Heart left ventricle (tissue), 16 donors: Measurements from ENCODE around the gene TNNC2. TPM values are rescaled to one million over a fixed set of nuclear protein-coding genes. Genes with fewer than 3 reads are reported as not detected.

Experiments
- ATAC-seq, 4 donors: fragments of 200-7000 bp; cut with Tn5 transposase; one replicate each; pipeline ENCODE4 v1.9.1; 2020 to 2022; ENCODE audit warnings: moderate library complexity in 4 of 4, mild to moderate bottlenecking in 3 of 4, moderate number of reproducible peaks in 1 of 4
- DNase-seq, 5 donors: peaks; one replicate each; pipeline ENCODE4 v3.0.0-alpha.2; 2020
- H3K27ac ChIP-seq, 12 donors: fragments of 200-600 bp; sonication (generic) in 4 of 12; one replicate each; pipeline versions ENCODE4 v1.5.0 to v1.8.0; 2016 to 2022; ENCODE audit warnings: mild to moderate bottlenecking in 2 of 12
- H3K27me3 ChIP-seq, 9 donors: fragments of 200-600 bp; sonication (generic) in 2 of 9; one replicate each; pipeline versions ENCODE4 v1.5.1 to v1.8.0; 2016 to 2022; ENCODE audit warnings: mild to moderate bottlenecking in 3 of 9
- H3K36me3 ChIP-seq, 9 donors: fragments of 200-600 bp; sonication (generic) in 2 of 9; one replicate each; pipeline versions ENCODE4 v1.5.0 to v1.8.0; 2018 to 2022; ENCODE audit warnings: mild to moderate bottlenecking in 2 of 9
- H3K4me1 ChIP-seq, 12 donors: fragments of 200-600 bp; sonication (generic) in 4 of 12; one replicate each; pipeline versions ENCODE4 v1.5.0 to v1.8.0; 2016 to 2022; ENCODE audit warnings: mild to moderate bottlenecking in 3 of 12
- H3K4me3 ChIP-seq, 12 donors: fragments of 200-600 bp; sonication (generic) in 4 of 12; one replicate each; pipeline versions ENCODE4 v1.5.0 to v1.8.0; 2017 to 2022; ENCODE audit warnings: mild to moderate bottlenecking in 9 of 12, moderate library complexity in 4 of 12
- H3K9me3 ChIP-seq, 12 donors: fragments of 200-600 bp; sonication (generic) in 4 of 12; one replicate each; pipeline versions ENCODE4 v1.5.0 to v1.8.0; 2016 to 2022; ENCODE audit warnings: mild to moderate bottlenecking in 1 of 12
- CTCF ChIP-seq, 12 donors: fragments of 200-600 bp; sonication (generic) in 4 of 12; IDR thresholded peaks; one replicate each; pipeline versions ENCODE4 v1.5.0 to v1.8.0; 2018 to 2022; ENCODE audit warnings: antibody characterized with exemption in 12 of 12, mild to moderate bottlenecking in 5 of 12
- POLR2A ChIP-seq, 2 donors: fragments of 450-650 bp; IDR thresholded peaks; one replicate each; pipeline ENCODE4 v1.6.1; 2017; ENCODE audit warnings: antibody characterized with exemption in 2 of 2, mild to moderate bottlenecking in 2 of 2, moderate library complexity in 2 of 2
- WGBS, 4 donors: extraction: QIAGEN DNeasy Blood & Tissue Kit in 2 of 4; methylation state at CpG; one replicate each; pipeline versions ENCODE4 v1.1.5 to v1.1.7; 2013 to 2018; 5-methylcytosine and 5-hydroxymethylcytosine counted together
- intact Hi-C, 10 donors: fragments of 100-400 bp; cut with DNase I; formaldehyde crosslinking; loops; one replicate each; pipeline versions ENCODE4 v1.11.1 to v1.14.2; 2022
- polyA plus RNA-seq, 2 donors: library from polyadenylated mRNA; stranded (reverse); fragments of 200-250 nt; gene quantifications; one replicate each; pipeline ENCODE4 v1.2.3, GENCODE V29; 2013
- total RNA-seq, 9 donors: library from RNA; depleted of rRNA in 2 of 9; stranded (reverse); fragments of >200 nt in 2 of 9; fragmentation: NEBNext Ultra II Directional in 3 of 9; extraction: Animal tissue kit (Norgen Biotek cat#: 25700) in 3 of 9; gene quantifications; one replicate each; pipeline versions ENCODE4 v1.1.0 to v1.2.4, GENCODE V29; 2016 to 2023
- donor health status: ischemic (EF 13 %, LVEDD 7.1; RV severe dilation, severe dysfunction).
- donor health status: healthy with polysubstance abuse.
- donor health status: DM: no; HTN: yes; CAD: no.
- donor health status: DM: no; HTN: no; CAD: no.
- donor health status: ischemic (EF 25% LVEDD 6.9; RV normal size, moderate dysfunction).
- donor health status: ischemic (EF 25% LVEDD 5.7; RV mildly dilated, moderate dysfunction).
- donor health status: healthy.
- donor health status: DM: yes; HTN: yes; CAD: no.
- donor health status: ischemic (EF 35%, LVEDD 5.7; RV mildly dilated, moderate dysfunction).
- donor health status: nonischemic (EF 11% LVEDD 7.7; RV severe dilation, severe dysfunction).
- donor health status: DM: yes; HTN: yes; CAD: no.
- donor health status: PGD.
- donor health status: ischemic (EF 29% LVEDD 5.4; RV normal size, mild dysfunction).
- donor health status: nonischemic (EF 23%, LVEDD 6.1; RV moderate dilation, normal function).

TNNC2 gene
- total and polyA plus RNA-seq, 11 donors = 0.14 to 0.30 TPM; not detected in 9

- Histone ChIP-seq H3K4me1 (no peaks in the 10 kb centered on the region), H3K9me3 (no peaks in the 10 kb centered on the region), H3K36me3 (peaks cover 0 to 13% (median 10%) of the 10 kb centered on the region in 9 donors), H3K27ac (no peak overlapping the region), H3K4me3 (no peak overlapping the region), H3K27me3 (no peaks in the 10 kb centered on the region)
- ATAC-seq (peak in 1 of 4 donors; percentile 58), DNase-seq (no peak)
- intact Hi-C loops = no loop called here
- WGBS, 4 donors = 80 to 91% (median 89%) methylated on average over 4 of the region's 4 CpGs
- TF ChIP-seq POLR2A (IDR thresholded peaks at IDR 0.05) = no peak
- TF ChIP-seq CTCF (IDR thresholded peaks at IDR 0.05) = no peak
These were observed 45.5 kb upstream of the TNNC2 start for GRCh38 chr20:45872626-45873025.

- Histone ChIP-seq H3K36me3 (peaks cover 0 to 2% (median 0%) of the 10 kb centered on the region in 9 donors), H3K27me3 (no peaks in the 10 kb centered on the region), H3K27ac (no peak overlapping the region), H3K9me3 (no peaks in the 10 kb centered on the region), H3K4me3 (no peak overlapping the region), H3K4me1 (no peaks in the 10 kb centered on the region)
- ATAC-seq = no peak
- TF ChIP-seq CTCF (IDR thresholded peaks at IDR 0.05) (no peak), POLR2A (IDR thresholded peaks at IDR 0.05) (no peak)
- no peak for DNase-seq
- intact Hi-C loops = no loop called here
These were observed 40.7 kb upstream of the TNNC2 start for GRCh38 chr20:45867819-45868176.

- Histone ChIP-seq H3K4me1 (no peaks in the 10 kb centered on the region), H3K4me3 (no peak overlapping the region), H3K27me3 (no peaks in the 10 kb centered on the region), H3K9me3 (no peaks in the 10 kb centered on the region), H3K27ac (no peak overlapping the region), H3K36me3 (no peaks in the 10 kb centered on the region)
- TF ChIP-seq CTCF (IDR thresholded peaks at IDR 0.05) = no peak
- TF ChIP-seq POLR2A (IDR thresholded peaks at IDR 0.05) = no peak
- no peak for DNase-seq
- WGBS, 4 donors = 91 to 94% (median 92%) methylated on average over 6 of the region's 6 CpGs
- no peak for ATAC-seq
- intact Hi-C loops = no loop called here
These were observed 40.2 kb upstream of the TNNC2 start for GRCh38 chr20:45867136-45867818.

GRCh38 chr20:45866454-45866853 is 39.3 kb upstream of the TNNC2 start:
- Histone ChIP-seq H3K4me1 (no peaks in the 10 kb centered on the region), H3K4me3 (no peak overlapping the region), H3K36me3 (no peaks in the 10 kb centered on the region), H3K9me3 (no peaks in the 10 kb centered on the region), H3K27ac (no peak overlapping the region), H3K27me3 (no peaks in the 10 kb centered on the region)
- 90 to 99% (median 97%) methylated on average over 5 of the region's 5 CpGs for WGBS, 4 donors
- TF ChIP-seq POLR2A (IDR thresholded peaks at IDR 0.05) = no peak
- TF ChIP-seq CTCF (IDR thresholded peaks at IDR 0.05) = no peak
- DNase-seq = no peak
- intact Hi-C loops = no loop called here
- no peak for ATAC-seq
